ACC112 (cell line): ENCODE results near the gene TMEM106C.

Experiments used
- H2AFZ ChIP-seq: fragments of 200-600 bp; sonication (generic); one replicate; pipeline ENCODE4 v1.6.0; 2017; ENCODE audit warnings: antibody characterized with exemption, low read length; ENCODE audit not compliant: unreplicated experiment
- H3K27ac ChIP-seq: fragments of 200-600 bp; sonication (generic); 2 replicates; pipeline ENCODE4 v1.5.1; 2014; ENCODE audit warnings: low read depth, mild to moderate bottlenecking, antibody characterized with exemption, low read length, moderate library complexity
- H3K27me3 ChIP-seq: fragments of 200-600 bp; sonication (generic); 2 replicates; pipeline ENCODE4 v1.6.1; 2014; ENCODE audit warnings: mild to moderate bottlenecking, antibody characterized with exemption, low read length, moderate library complexity, mixed read lengths; ENCODE audit not compliant: insufficient read depth
- H3K36me3 ChIP-seq: fragments of 200-600 bp; sonication (generic); 2 replicates; pipeline ENCODE4 v1.6.1; 2016; ENCODE audit warnings: mild to moderate bottlenecking, antibody characterized with exemption, low read length, moderate library complexity, mixed read lengths; ENCODE audit not compliant: insufficient read depth
- H3K4me1 ChIP-seq: fragments of 200-600 bp; sonication (generic); one replicate; pipeline ENCODE4 v1.6.1; 2016; ENCODE audit warnings: low read length, mixed read lengths; ENCODE audit not compliant: insufficient read depth, unreplicated experiment, control insufficient read depth
- H3K4me3 ChIP-seq: fragments of 200-600 bp; sonication (generic); 2 replicates; pipeline ENCODE4 v1.5.1; 2014; ENCODE audit warnings: mild to moderate bottlenecking, low read depth, low read length
- H3K79me2 ChIP-seq: fragments of 200-600 bp; sonication (generic); one replicate; pipeline ENCODE4 v1.6.0; 2016; ENCODE audit warnings: low read length; ENCODE audit not compliant: control insufficient read depth, unreplicated experiment, insufficient read depth

The TMEM106C gene

GRCh38 chr12:47963340-47964040, at the start of gene TMEM106C:
TSS of gene TMEM106C (plus strand) at chr12:47963596. CDS start at chr12:47964237, 641 bp downstream.
- Histone ChIP-seq H3K36me3 (no peaks in the 10 kb centered on the region), H3K27me3 (peaks cover 28% of the 10 kb centered on the region; the same call in 1 of the 2 replicates), H3K79me2 (no peaks in the 10 kb centered on the region), H3K4me3 (peak within 1 kb of the TSS; percentile 99), H3K27ac (no peak within 1 kb of the TSS), H2AFZ (peak within 1 kb of the TSS; percentile 100), H3K4me1 (no peaks in the 10 kb centered on the region)

- H3K4me1 ChIP-seq, result no peaks in the 10 kb centered on the region
- H3K27ac ChIP-seq, result no peak overlapping the region
- no peaks in the 10 kb centered on the region for H3K36me3 ChIP-seq
- no peak overlapping the region for H3K4me3 ChIP-seq
- H2AFZ ChIP-seq, result no peak overlapping the region
- H3K27me3 ChIP-seq, result peaks cover 55% of the 10 kb centered on the region
- no peaks in the 10 kb centered on the region for H3K79me2 ChIP-seq
Observed at GRCh38 chr12:47920913-47921312, 42.5 kb upstream of the TMEM106C start.

GRCh38 chr12:47921907-47922306, 41.5 kb upstream of the TMEM106C start:
- no peak overlapping the region for H2AFZ ChIP-seq
- no peak overlapping the region for H3K27ac ChIP-seq
- no peaks in the 10 kb centered on the region for H3K4me1 ChIP-seq
- H3K27me3 ChIP-seq, result peaks cover 57% of the 10 kb centered on the region
- H3K36me3 ChIP-seq, result no peaks in the 10 kb centered on the region
- no peak overlapping the region for H3K4me3 ChIP-seq
- H3K79me2 ChIP-seq, result no peaks in the 10 kb centered on the region

GRCh38 chr12:47927346-47927745, 36.0 kb upstream of the TMEM106C start:
- Histone ChIP-seq H3K4me3 (no peak overlapping the region), H3K4me1 (no peaks in the 10 kb centered on the region), H3K27ac (no peak overlapping the region), H2AFZ (no peak overlapping the region), H3K79me2 (no peaks in the 10 kb centered on the region), H3K27me3 (peaks cover 93% of the 10 kb centered on the region), H3K36me3 (no peaks in the 10 kb centered on the region)

GRCh38 chr12:47930634-47931033, 32.8 kb upstream of the TMEM106C start:
- H3K27me3 ChIP-seq, result peaks cover 64% of the 10 kb centered on the region
- no peak overlapping the region for H2AFZ ChIP-seq
- H3K79me2 ChIP-seq, result no peaks in the 10 kb centered on the region
- H3K27ac ChIP-seq, result no peak overlapping the region
- H3K4me3 ChIP-seq, result no peak overlapping the region
- no peaks in the 10 kb centered on the region for H3K4me1 ChIP-seq
- H3K36me3 ChIP-seq, result no peaks in the 10 kb centered on the region

GRCh38 chr12:47931187-47931586, 32.2 kb upstream of the TMEM106C start:
- Histone ChIP-seq H3K4me3 (no peak overlapping the region), H3K27me3 (peaks cover 59% of the 10 kb centered on the region), H3K4me1 (no peaks in the 10 kb centered on the region), H3K27ac (no peak overlapping the region), H3K79me2 (no peaks in the 10 kb centered on the region), H3K36me3 (no peaks in the 10 kb centered on the region), H2AFZ (no peak overlapping the region)

GRCh38 chr12:47935184-47935583, 28.2 kb upstream of the TMEM106C start:
- no peak overlapping the region for H3K4me3 ChIP-seq
- H3K27ac ChIP-seq, result no peak overlapping the region
- H3K27me3 ChIP-seq, result peaks cover 19% of the 10 kb centered on the region
- no peak overlapping the region for H2AFZ ChIP-seq
- H3K79me2 ChIP-seq, result no peaks in the 10 kb centered on the region
- peaks cover 12% of the 10 kb centered on the region for H3K4me1 ChIP-seq
- no peaks in the 10 kb centered on the region for H3K36me3 ChIP-seq

- H3K27ac ChIP-seq, result no peak overlapping the region
- H3K4me1 ChIP-seq, result peaks cover 12% of the 10 kb centered on the region
- H3K27me3 ChIP-seq, result no peaks in the 10 kb centered on the region
- no peak overlapping the region for H3K4me3 ChIP-seq
- no peaks in the 10 kb centered on the region for H3K79me2 ChIP-seq
- H2AFZ ChIP-seq, result no peak overlapping the region
- no peaks in the 10 kb centered on the region for H3K36me3 ChIP-seq
Observed at GRCh38 chr12:47938093-47938492, 25.3 kb upstream of the TMEM106C start.

GRCh38 chr12:47938594-47938993, 24.8 kb upstream of the TMEM106C start:
- H2AFZ ChIP-seq, result no peak overlapping the region
- no peak overlapping the region for H3K27ac ChIP-seq
- H3K4me3 ChIP-seq, result no peak overlapping the region
- H3K79me2 ChIP-seq, result no peaks in the 10 kb centered on the region
- peaks cover 12% of the 10 kb centered on the region for H3K4me1 ChIP-seq
- no peaks in the 10 kb centered on the region for H3K27me3 ChIP-seq
- no peaks in the 10 kb centered on the region for H3K36me3 ChIP-seq

- Histone ChIP-seq H2AFZ (no peak overlapping the region), H3K4me1 (peaks cover 12% of the 10 kb centered on the region), H3K79me2 (no peaks in the 10 kb centered on the region), H3K4me3 (no peak overlapping the region), H3K27me3 (no peaks in the 10 kb centered on the region), H3K27ac (no peak overlapping the region), H3K36me3 (no peaks in the 10 kb centered on the region)
Observed at GRCh38 chr12:47939009-47939601, 24.3 kb upstream of the TMEM106C start.
